Endothelial cell of umbilical vein (primary cell): ENCODE measurements around the gene RAP1GAP. TPM values are rescaled to one million over a fixed set of nuclear protein-coding genes. Genes with fewer than 3 reads are reported as not detected.

ENCODE experiments used
- BruUV-seq: library from RNA; stranded (reverse); fragments of 400-500 nt; replicated peaks from 2 replicates; lab custom pipeline; 2021; lab: Mats Ljungman, UMichigan
- CTCF ChIA-PET: fragments of 300-600, 350-600 bp; sonication (Branson Sonifier 250); formaldehyde crosslinking; loops from one replicate; lab custom pipeline; 2021; ENCODE audit warnings: antibody characterized with exemption, inconsistent platforms; lab: Charles Lee
- POLR2A ChIA-PET: fragments of 300-600, 350-600 bp; sonication (Branson Sonifier 250); formaldehyde crosslinking; loops from one replicate; lab custom pipeline; 2021; ENCODE audit warnings: antibody characterized with exemption, inconsistent platforms; lab: Charles Lee
- DNase-seq: peaks from one replicate; pipeline ENCODE4 v3.0.0-alpha.2; 2011; ENCODE audit warnings: low read depth, low spot score
- FAIRE-seq: peaks from 2 replicates; lab custom pipeline; 2011; peaks lifted over from hg19 to GRCh38; lab: Jason Lieb, UNC
- H2AFZ ChIP-seq: 2 replicates; pipeline ENCODE4 v1.6.0; 2012; ENCODE audit warnings: low read depth, low read length, control low read depth, inconsistent platforms
- H3K27ac ChIP-seq: 2 replicates; pipeline ENCODE4 v1.5.1; 2011; ENCODE audit warnings: low read depth, mild to moderate bottlenecking, control low read depth, low read length, moderate library complexity; ENCODE audit not compliant: insufficient read depth
- H3K27me3 ChIP-seq, 2 experiments: 2 replicates each; pipeline versions ENCODE4 v1.6.0 to v1.6.1; 2011; ENCODE audit warnings: low read length in 2 of 2, mixed read lengths in 1 of 2; ENCODE audit not compliant: control insufficient read depth in 2 of 2, insufficient read depth in 2 of 2
- H3K36me3 ChIP-seq, 2 experiments: 2 replicates in 1 of 2; 3 replicates in 1 of 2; pipeline ENCODE4 v1.5.1; 2011; ENCODE audit warnings: low read length in 2 of 2, mild to moderate bottlenecking in 1 of 2, moderate library complexity in 1 of 2; ENCODE audit not compliant: control insufficient read depth in 2 of 2, insufficient read depth in 2 of 2; ENCODE audit errors: extremely low read depth in 1 of 2
- H3K4me1 ChIP-seq: 3 replicates; pipeline ENCODE4 v1.5.1; 2011; ENCODE audit warnings: mild to moderate bottlenecking, low read length; ENCODE audit not compliant: control insufficient read depth, insufficient read depth; ENCODE audit errors: extremely low read depth
- H3K4me2 ChIP-seq: 2 replicates; pipeline ENCODE4 v1.6.1; 2011; ENCODE audit warnings: low read length, control low read depth, mixed read lengths; ENCODE audit not compliant: insufficient read depth
- H3K4me3 ChIP-seq, 3 experiments: fragments of 200-600 bp in 1 of 3; sonication (generic), shearing (Covaris generic) in 1 of 3; replicated peaks in 1 of 3; 2 replicates each; pipeline ENCODE4 v1.5.1; 2011 to 2016; ENCODE audit warnings: control low read depth in 3 of 3, low read length in 3 of 3, mild to moderate bottlenecking in 2 of 3, inconsistent platforms in 1 of 3, low read depth in 1 of 3, moderate library complexity in 1 of 3; ENCODE audit not compliant: insufficient read depth in 1 of 3
- H3K79me2 ChIP-seq: 2 replicates; pipeline ENCODE4 v1.6.0; 2012; ENCODE audit warnings: low read length, inconsistent platforms; ENCODE audit not compliant: control insufficient read depth, insufficient read depth
- H3K9ac ChIP-seq: replicated peaks from 2 replicates; pipeline ENCODE3; 2011; ENCODE audit warnings: low read length, control low read depth; ENCODE audit not compliant: insufficient read depth; ENCODE audit errors: extremely low read depth
- H3K9me1 ChIP-seq: replicated peaks from 3 replicates; pipeline ENCODE4 v1.6.0; 2011; ENCODE audit warnings: mild to moderate bottlenecking, low read length; ENCODE audit not compliant: control insufficient read depth, insufficient read depth; ENCODE audit errors: extremely low read depth
- H3K9me3 ChIP-seq: replicated peaks from 2 replicates; pipeline ENCODE4 v1.5.1; 2012; ENCODE audit warnings: low read length, inconsistent platforms; ENCODE audit not compliant: control insufficient read depth, insufficient read depth
- H4K20me1 ChIP-seq: replicated peaks from 2 replicates; pipeline ENCODE3; 2011; ENCODE audit warnings: mild to moderate bottlenecking, low read length; ENCODE audit not compliant: control insufficient read depth, insufficient read depth; ENCODE audit errors: extremely low read depth
- CTCF ChIP-seq, 2 donors: IDR thresholded peaks; 1 replicate in 1 of 2; 2 replicates in 1 of 2; pipeline ENCODE4 v1.5.1; 2011; ENCODE audit warnings: low read length in 2 of 2, mild to moderate bottlenecking in 2 of 2, moderate library complexity in 2 of 2, control low read depth in 1 of 2, inconsistent platforms in 1 of 2, low read depth in 1 of 2; ENCODE audit not compliant: insufficient read depth in 1 of 2; ENCODE audit errors: extremely low read depth in 1 of 2
- EZH2 ChIP-seq: IDR thresholded peaks from 2 replicates; pipeline ENCODE4 v1.6.1; 2012; ENCODE audit warnings: borderline replicate concordance, low read depth, mild to moderate bottlenecking, moderate library complexity, low read length, inconsistent platforms; ENCODE audit not compliant: severe bottlenecking
- FOS ChIP-seq: IDR thresholded peaks from 2 replicates; pipeline ENCODE4 v1.6.1; 2011; ENCODE audit warnings: mild to moderate bottlenecking, low read length, moderate library complexity, borderline replicate concordance; ENCODE audit not compliant: insufficient read depth
- GATA2 ChIP-seq: IDR thresholded peaks from 2 replicates; pipeline ENCODE4 v1.7.0; 2011; ENCODE audit warnings: low read depth, mild to moderate bottlenecking, moderate library complexity, mixed read lengths, low read length; ENCODE audit not compliant: insufficient read length, insufficient read depth
- JUN ChIP-seq: IDR thresholded peaks from 2 replicates; pipeline ENCODE4 v1.6.1; 2011; ENCODE audit warnings: borderline replicate concordance, low read depth; ENCODE audit not compliant: insufficient read length, insufficient read depth
- MAX ChIP-seq: IDR thresholded peaks from 2 replicates; pipeline ENCODE4 v1.6.1; 2011; ENCODE audit not compliant: insufficient read depth, insufficient read length
- MYC ChIP-seq: IDR thresholded peaks from one replicate; pipeline ENCODE4 v1.6.1; 2011; ENCODE audit warnings: mild to moderate bottlenecking, low read depth, low read length
- POLR2A ChIP-seq: IDR thresholded peaks from 2 replicates; pipeline ENCODE4 v1.6.1; 2012; ENCODE audit warnings: low read depth, mild to moderate bottlenecking, control low read depth, low read length
- POLR2AphosphoS5 ChIP-seq: IDR thresholded peaks from 2 replicates; pipeline ENCODE4 v1.6.1; 2012; ENCODE audit warnings: low read depth, mild to moderate bottlenecking, control low read depth, low read length, moderate library complexity; ENCODE audit not compliant: insufficient read depth
- dilution Hi-C: fragments of 300-500 bp; cut with MboI; formaldehyde crosslinking; loops from one replicate; pipeline ENCODE4 v1.15.0; 2019; ENCODE audit warnings: low sequenced_read_pairs; ENCODE audit not compliant: extremely low pct_ligation_motif_present
- intact Hi-C: fragments of 100-400 bp; cut with micrococcal nuclease; formaldehyde crosslinking; loops from one replicate; pipeline ENCODE4 v1.10.0; 2022
- polyA plus RNA-seq, 4 experiments: library from polyadenylated mRNA; depleted of rRNA in 3 of 4; stranded (reverse) in 3 of 4; unstranded in 1 of 4; fragments of >200 nt; gene quantifications; 2 replicates each; pipeline versions ENCODE4 v1.2.1 to v1.2.3, GENCODE V29; 2011 to 2012; ENCODE audit warnings: missing spikeins in 1 of 4
- total RNA-seq: library from RNA; stranded (reverse); gene quantifications from 2 replicates; pipeline ENCODE4 v1.2.3, GENCODE V29; 2021

Gene RAP1GAP
- total and polyA plus RNA-seq, 2 donors (not counting 3 experiments of a cell fraction or from before 2014, with no cell fraction given), result 0.07 to 0.20 TPM

- H3K79me2 ChIP-seq, result no peaks in the 10 kb centered on the region
- no TSS peak for BruUV-seq
- peaks cover 17% of the 10 kb centered on the region for H3K4me1 ChIP-seq
- no peaks in the 10 kb centered on the region for H4K20me1 ChIP-seq
- H3K9me1 ChIP-seq, result no peaks in the 10 kb centered on the region
- no peak overlapping the region for H3K4me3 ChIP-seq
- intact Hi-C loops (loop anchor here (10.0 kb wide), 1 partner anchor 319 kb away; no protein-coding TSS in a partner anchor), dilution Hi-C loops (no loop called here)
- peak overlapping the region; percentile 37 for H3K27ac ChIP-seq
- POLR2A ChIA-PET, result no interaction called here
- no peak overlapping the region for H3K9ac ChIP-seq
- H3K9me3 ChIP-seq, result no peaks in the 10 kb centered on the region
- H3K27me3 ChIP-seq, result peaks cover 0 to 6% of the 10 kb centered on the region in 2 experiments
- TF ChIP-seq MAX, result no peak
- TF ChIP-seq FOS, result no peak
- TF ChIP-seq EZH2, result no peak
- TF ChIP-seq JUN, result no peak
- TF ChIP-seq MYC, result no peak
- TF ChIP-seq POLR2A, result no peak
- TF ChIP-seq CTCF (IDR thresholded peaks at IDR 0.05; ENCODE audit: extremely low read depth in 1 of 2, insufficient read depth in 1 of 2, low read depth in 1 of 2, low read length in 2 of 2), result no peak
- TF ChIP-seq POLR2AphosphoS5, result no peak
- TF ChIP-seq GATA2, result no peak
- CTCF ChIA-PET, result interaction anchor here (0.8 to 1.1 kb wide), 3 partner anchors 65 to 203 kb away, joined by 3 to 11 read pairs (median 3); no protein-coding TSS in a partner anchor
- DNase-seq (no peak), FAIRE-seq (no peak)
- no peak overlapping the region for H2AFZ ChIP-seq
- no peaks in the 10 kb centered on the region for H3K36me3 ChIP-seq
- H3K4me2 ChIP-seq, result no peak overlapping the region
Observed at GRCh38 chr1:21573475-21573874, 95.7 kb downstream of the RAP1GAP start.
